HG03457 (cell line): ENCODE measurements around the gene TMEM270.

Experiments used
- ATAC-seq: cut with Tn5 transposase; IDR thresholded peaks from one replicate; pipeline ENCODE4 v1.9.1; 2021; ENCODE audit warnings: moderate number of reproducible peaks; ENCODE audit not compliant: unreplicated experiment

TMEM270 gene

GRCh38 chr7:73904219-73905137, 43.5 kb downstream of the TMEM270 start:
- ATAC-seq: no peak

- no peak for ATAC-seq
Observed at GRCh38 chr7:73905360-73905759, 44.4 kb downstream of the TMEM270 start.

- no peak for ATAC-seq
Observed at GRCh38 chr7:73906874-73907273, 45.9 kb downstream of the TMEM270 start.

- ATAC-seq: no peak
Observed at GRCh38 chr7:73907554-73908122, 46.7 kb downstream of the TMEM270 start.

- no peak for ATAC-seq
Observed at GRCh38 chr7:73908123-73908611, 47.2 kb downstream of the TMEM270 start.

- no peak for ATAC-seq
Observed at GRCh38 chr7:73909051-73909941, 48.3 kb downstream of the TMEM270 start.

- ATAC-seq: no peak
Observed at GRCh38 chr7:73909996-73910395, 49.0 kb downstream of the TMEM270 start.

GRCh38 chr7:73912223-73912622, 51.3 kb downstream of the TMEM270 start:
- no peak for ATAC-seq
